ENCODE results near the gene TFF3.

TFF3 gene

GRCh38 chr21:42315296-42315891 is at the start of gene TFF3:
Gene TFF3 (minus strand): TSS chr21:42315409. CDS start chr21:42315374, 35 bp downstream.
- no peak for TF ChIP-seq CTCF (IDR thresholded peaks at IDR 0.05; ENCODE audit: insufficient read depth, low read depth, low read length, missing control alignments)
- DNase-seq (ENCODE audit: low read depth): no peak

GRCh38 chr21:42364304-42364865 is 49.2 kb upstream of the TFF3 start:
- no peak overlapping the region for H3K4me3 ChIP-seq (ENCODE audit: low read depth, low read length)
- TF ChIP-seq CTCF (IDR thresholded peaks at IDR 0.05; ENCODE audit: insufficient read depth, low read depth, low read length, missing control alignments): no peak
- DNase-seq (ENCODE audit: low read depth): no peak

More at GRCh38 chr21:42315296-42315891, at the start of gene TFF3:
- no peak within 1 kb of the TSS for H3K4me3 ChIP-seq (ENCODE audit: low read depth, low read length)

- DNase-seq (ENCODE audit: low read depth): no peak
- no peak for TF ChIP-seq CTCF (IDR thresholded peaks at IDR 0.05; ENCODE audit: insufficient read depth, low read depth, low read length, missing control alignments)
- H3K4me3 ChIP-seq (ENCODE audit: low read depth, low read length): no peak overlapping the region
Measured at GRCh38 chr21:42363312-42363711, 48.1 kb upstream of the TFF3 start.

- no peak overlapping the region for H3K4me3 ChIP-seq (ENCODE audit: low read depth, low read length)
- DNase-seq (ENCODE audit: low read depth): peak; percentile 41
- no peak for TF ChIP-seq CTCF (IDR thresholded peaks at IDR 0.05; ENCODE audit: insufficient read depth, low read depth, low read length, missing control alignments)
Measured at GRCh38 chr21:42362700-42363099, 47.5 kb upstream of the TFF3 start.

- no peak for TF ChIP-seq CTCF (IDR thresholded peaks at IDR 0.05; ENCODE audit: insufficient read depth, low read depth, low read length, missing control alignments)
- DNase-seq (ENCODE audit: low read depth): no peak
- no peak overlapping the region for H3K4me3 ChIP-seq (ENCODE audit: low read depth, low read length)
Measured at GRCh38 chr21:42362198-42362597, 47.0 kb upstream of the TFF3 start.

GRCh38 chr21:42361286-42361685 is 46.1 kb upstream of the TFF3 start:
- no peak for DNase-seq (ENCODE audit: low read depth)
- H3K4me3 ChIP-seq (ENCODE audit: low read depth, low read length): no peak overlapping the region
- no peak for TF ChIP-seq CTCF (IDR thresholded peaks at IDR 0.05; ENCODE audit: insufficient read depth, low read depth, low read length, missing control alignments)

GRCh38 chr21:42360317-42360716 is 45.1 kb upstream of the TFF3 start:
- no peak for TF ChIP-seq CTCF (IDR thresholded peaks at IDR 0.05; ENCODE audit: insufficient read depth, low read depth, low read length, missing control alignments)
- no peak overlapping the region for H3K4me3 ChIP-seq (ENCODE audit: low read depth, low read length)

More at GRCh38 chr21:42360317-42360716, 45.1 kb upstream of the TFF3 start:
- peak; percentile 19 for DNase-seq (ENCODE audit: low read depth)
